Measurements from ENCODE around the gene CCL17.

DNA sequence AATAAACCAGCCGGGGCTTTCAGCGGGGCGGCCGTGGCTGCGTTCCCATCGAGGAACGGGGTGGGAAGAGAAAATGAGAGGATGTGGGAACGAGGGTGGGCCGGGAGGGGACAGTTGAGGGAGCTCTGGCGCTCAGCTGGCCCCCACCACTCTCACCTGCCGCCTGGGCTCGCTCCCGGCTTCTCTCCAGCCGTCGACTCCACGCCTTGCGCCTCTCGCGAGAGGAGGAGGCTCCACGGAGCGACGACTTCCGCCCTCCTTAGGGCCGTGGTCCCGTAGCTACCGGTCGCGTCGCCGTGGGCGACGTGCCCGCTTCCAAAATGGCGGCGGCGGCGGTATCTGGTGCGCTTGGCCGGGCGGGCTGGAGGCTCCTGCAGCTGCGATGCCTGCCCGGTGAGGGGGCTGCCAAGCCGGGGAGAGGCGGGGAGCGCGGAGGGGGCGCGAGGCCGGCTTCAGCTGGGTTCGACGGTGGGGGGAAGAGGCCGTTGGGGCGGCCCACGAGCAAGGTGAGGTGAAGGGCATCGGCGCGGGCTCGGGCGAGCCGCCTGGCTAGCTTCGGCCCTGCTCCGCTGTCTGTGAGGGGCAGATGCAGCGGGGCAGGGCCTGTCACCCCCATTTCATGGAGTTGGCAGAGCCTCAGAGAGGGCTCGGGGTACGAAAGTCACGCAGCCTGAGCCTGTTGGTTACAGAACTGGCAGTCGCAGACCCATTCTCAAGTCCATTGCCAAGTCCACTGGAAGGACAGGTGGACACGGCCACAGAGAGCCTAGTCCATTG, 42.8 kb downstream of the CCL17 start, which contains the start of the genes CIAPIN1 and COQ9:
- TF ChIP-seq, protein P1, sequence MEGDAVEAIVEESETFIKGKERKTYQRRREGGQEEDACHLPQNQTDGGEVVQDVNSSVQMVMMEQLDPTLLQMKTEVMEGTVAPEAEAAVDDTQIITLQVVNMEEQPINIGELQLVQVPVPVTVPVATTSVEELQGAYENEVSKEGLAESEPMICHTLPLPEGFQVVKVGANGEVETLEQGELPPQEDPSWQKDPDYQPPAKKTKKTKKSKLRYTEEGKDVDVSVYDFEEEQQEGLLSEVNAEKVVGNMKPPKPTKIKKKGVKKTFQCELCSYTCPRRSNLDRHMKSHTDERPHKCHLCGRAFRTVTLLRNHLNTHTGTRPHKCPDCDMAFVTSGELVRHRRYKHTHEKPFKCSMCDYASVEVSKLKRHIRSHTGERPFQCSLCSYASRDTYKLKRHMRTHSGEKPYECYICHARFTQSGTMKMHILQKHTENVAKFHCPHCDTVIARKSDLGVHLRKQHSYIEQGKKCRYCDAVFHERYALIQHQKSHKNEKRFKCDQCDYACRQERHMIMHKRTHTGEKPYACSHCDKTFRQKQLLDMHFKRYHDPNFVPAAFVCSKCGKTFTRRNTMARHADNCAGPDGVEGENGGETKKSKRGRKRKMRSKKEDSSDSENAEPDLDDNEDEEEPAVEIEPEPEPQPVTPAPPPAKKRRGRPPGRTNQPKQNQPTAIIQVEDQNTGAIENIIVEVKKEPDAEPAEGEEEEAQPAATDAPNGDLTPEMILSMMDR (IDR thresholded peaks at IDR 0.05; ENCODE audit: low read depth, low read length), result no peak
- TF ChIP-seq EZH2phosphoT487 (IDR thresholded peaks at IDR 0.05; ENCODE audit: low read depth), result no peak
